SK-MEL-5 (cell line): ENCODE measurements around the gene RBM10. TPM values are rescaled to one million over a fixed set of nuclear protein-coding genes. Genes with fewer than 3 reads are reported as not detected.

Source experiments
- DNase-seq: peaks from one replicate; pipeline ENCODE4 v3.0.0-alpha.2; 2016; ENCODE audit warnings: low read depth, low spot score
- in situ Hi-C: cut with HindIII; loops from 2 replicates; pipeline ENCODE4 v1.10.0; 2016; ENCODE audit warnings: low sequenced_read_pairs, high pct_unique_total_duplicates, low pct_unique_long_range_greater_than_20kb
- total RNA-seq: library from RNA; depleted of rRNA; stranded (reverse); fragments of >200 nt; shearing (Covaris generic); gene quantifications from 2 replicates; pipeline ENCODE4 v1.2.3, GENCODE V29; 2014

Gene RBM10
- total RNA-seq, 1 experiment from 2014 or later, result 42.6 TPM

- DNase-seq, result no peak
- in situ Hi-C loops, result no loop called here
Observed at GRCh38 chrX:47186096-47186740, 41.2 kb downstream of the RBM10 start.

- no peak for DNase-seq
- in situ Hi-C loops, result no loop called here
Observed at GRCh38 chrX:47187106-47187677, 42.2 kb downstream of the RBM10 start.

DNA sequence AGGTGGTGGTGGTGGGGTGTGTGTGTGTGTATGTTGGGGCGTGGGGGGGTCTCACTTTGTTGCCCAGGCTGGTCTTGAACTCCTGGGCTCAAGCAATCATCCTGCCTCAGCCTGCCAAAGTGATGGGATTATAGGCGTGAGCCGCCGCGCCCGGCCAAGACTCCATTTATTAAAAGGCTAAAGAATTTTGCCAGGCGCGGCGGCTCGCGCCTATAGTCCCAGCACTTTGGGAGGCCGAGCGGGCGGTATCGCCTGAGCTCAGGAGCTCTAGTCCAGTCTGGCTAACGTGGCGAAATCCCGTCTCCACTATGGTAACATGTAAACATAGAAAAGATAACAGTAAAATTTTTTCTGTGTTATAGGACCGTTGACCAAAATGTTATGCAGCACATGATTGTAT, 44.9 kb downstream of the RBM10 start:
- DNase-seq, result no peak
- in situ Hi-C loops, result no loop called here

DNA sequence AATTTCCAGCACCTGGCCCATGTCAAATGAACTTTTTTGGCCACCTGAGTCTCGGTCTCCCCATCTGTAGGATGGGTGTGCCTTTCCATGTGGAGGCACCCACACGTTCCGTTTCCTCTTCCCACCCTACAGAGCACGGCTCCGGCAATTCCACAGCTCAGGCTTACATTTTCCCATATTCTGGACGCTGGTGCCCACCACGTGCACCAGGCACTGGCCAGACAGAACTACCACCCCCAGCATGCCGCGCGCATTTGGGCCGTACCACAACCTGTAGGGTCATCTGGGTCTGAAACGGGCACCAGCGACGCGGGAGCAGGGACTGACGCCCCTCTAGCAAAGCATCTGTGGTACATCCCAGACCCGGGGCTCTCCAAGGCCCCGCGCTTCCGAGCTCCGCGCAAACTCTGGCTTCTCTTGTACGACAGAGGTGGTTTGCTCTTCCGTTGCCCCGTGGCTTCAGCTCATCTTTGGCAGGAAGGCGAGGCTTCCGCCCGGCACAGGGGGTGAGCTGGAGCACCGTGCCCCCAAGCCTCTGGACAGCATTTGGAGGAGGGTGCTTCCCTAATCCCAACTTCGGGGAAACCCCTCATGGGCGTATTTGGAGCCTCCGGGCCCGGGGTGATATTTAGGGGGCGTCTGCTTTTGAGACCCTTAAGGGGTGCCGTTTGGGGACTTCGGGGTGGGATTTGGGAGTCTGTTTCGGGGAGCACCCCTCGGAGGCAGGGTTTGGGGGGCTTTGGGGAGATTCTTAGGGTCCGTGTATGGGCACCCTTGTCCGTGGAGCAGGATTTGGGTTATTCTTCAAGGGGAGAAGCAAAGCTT, 45.6 kb downstream of the RBM10 start:
- peak; percentile 93 for DNase-seq
- in situ Hi-C loops, result no loop called here

DNA sequence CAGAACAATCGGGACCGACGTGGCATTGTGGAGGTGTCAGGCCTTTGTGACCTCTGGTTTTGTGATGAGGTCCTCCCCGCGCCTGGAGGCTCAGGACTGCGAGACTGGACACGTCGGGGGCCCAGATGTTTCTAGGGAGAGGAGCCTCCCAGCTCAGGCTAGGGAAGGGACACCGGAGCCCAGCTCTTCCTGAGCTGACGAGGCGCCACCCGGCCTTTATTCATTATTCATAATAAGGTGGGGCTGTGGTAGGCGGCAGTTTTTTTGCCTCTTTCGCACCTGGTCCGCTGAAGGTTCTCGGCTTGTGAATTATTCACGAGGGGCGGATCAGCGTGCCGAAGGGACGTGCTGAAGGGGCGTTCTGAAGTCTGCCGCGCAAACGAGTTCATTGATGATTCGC, 46.3 kb downstream of the RBM10 start:
- in situ Hi-C loops, result no loop called here
- DNase-seq, result no peak

DNA sequence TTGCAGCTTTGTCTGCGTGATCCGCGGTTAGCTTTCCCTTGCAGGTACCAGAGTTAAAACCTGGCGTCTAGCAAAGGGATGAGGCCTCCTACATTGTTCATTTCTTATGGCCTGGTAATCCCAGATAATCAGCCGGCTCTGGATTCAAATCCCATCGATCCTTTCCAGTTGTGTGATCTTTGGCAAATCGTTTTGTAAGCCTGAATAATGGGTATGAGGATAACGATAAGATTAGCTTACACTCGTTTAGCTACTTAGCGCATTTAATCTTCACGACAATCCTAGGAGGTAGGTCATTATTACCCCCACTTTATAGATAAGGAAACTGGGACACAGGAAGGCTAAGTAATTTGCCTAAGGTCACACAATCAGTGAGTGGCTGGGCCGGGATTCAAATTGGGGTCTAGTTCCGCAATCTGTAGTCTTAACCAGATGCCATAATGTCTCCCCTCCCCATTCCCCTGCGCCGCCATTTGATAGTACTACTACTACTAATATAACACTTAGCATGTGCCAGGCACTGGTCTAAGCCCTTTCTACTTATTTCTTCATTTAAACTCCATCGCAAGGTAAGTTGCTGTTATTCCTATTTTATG, 46.9 kb downstream of the RBM10 start:
- no peak for DNase-seq
- in situ Hi-C loops, result no loop called here

GRCh38 chrX:47193475-47194193, 48.6 kb downstream of the RBM10 start, which contains the start of gene UBA1:
UBA1 (plus strand) TSS chrX:47193829; CDS start chrX:47198803, 4,974 bp downstream.
- DNase-seq, result peak; percentile 95
- in situ Hi-C loops, result no loop called here

DNA sequence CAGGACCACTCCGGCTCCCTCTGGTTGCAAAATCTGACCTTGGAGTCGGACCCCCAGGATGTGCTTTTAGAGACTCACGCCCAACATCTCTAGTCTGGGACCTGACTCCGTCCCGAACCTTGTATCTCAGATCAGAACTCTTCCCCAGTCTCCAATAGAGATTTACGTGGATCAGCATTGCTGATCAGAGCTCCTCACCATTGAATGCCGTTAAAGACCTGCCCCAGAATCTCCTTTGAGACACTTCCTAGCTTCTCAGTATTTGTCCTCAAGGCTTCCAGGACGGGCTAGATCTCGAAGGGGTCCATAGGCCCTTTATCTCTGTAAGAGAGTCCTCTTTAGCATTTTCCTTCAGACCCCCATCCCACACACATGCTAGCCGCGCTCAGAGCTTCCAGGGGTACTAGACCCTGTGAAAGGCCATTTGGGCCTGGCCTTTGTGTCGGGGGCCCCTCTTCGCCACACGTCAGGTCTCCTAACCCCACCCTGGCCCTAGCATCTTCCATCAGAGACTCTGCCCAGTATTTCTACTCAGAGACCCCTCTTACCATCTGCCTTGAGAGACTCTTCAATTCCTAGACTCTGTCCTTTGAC, 49.3 kb downstream of the RBM10 start:
- DNase-seq, result no peak
- in situ Hi-C loops, result no loop called here

DNA sequence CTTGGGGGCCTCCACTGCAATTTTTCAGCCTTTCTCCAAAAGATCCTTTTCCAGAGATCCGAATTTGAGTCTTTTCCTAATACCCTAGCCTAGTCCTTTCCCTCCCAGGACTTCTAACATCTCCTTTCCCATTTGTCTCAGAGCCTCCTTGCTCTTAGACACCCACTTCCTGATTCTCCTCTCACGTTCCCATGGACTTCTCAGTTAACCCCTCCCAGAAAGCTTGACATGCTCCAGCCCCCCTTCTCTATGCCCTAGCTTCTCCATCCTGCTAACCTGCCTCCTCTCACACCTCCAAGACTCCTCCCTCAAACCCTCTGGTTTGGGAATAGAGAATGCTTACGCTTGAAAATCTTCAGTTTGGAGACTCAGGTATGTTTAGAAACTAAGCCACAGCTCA, 51.1 kb downstream of the RBM10 start:
- DNase-seq, result no peak
- in situ Hi-C loops, result no loop called here

- no peak for DNase-seq
- in situ Hi-C loops, result no loop called here
Observed at GRCh38 chrX:47197526-47197925, 52.5 kb downstream of the RBM10 start.

DNA sequence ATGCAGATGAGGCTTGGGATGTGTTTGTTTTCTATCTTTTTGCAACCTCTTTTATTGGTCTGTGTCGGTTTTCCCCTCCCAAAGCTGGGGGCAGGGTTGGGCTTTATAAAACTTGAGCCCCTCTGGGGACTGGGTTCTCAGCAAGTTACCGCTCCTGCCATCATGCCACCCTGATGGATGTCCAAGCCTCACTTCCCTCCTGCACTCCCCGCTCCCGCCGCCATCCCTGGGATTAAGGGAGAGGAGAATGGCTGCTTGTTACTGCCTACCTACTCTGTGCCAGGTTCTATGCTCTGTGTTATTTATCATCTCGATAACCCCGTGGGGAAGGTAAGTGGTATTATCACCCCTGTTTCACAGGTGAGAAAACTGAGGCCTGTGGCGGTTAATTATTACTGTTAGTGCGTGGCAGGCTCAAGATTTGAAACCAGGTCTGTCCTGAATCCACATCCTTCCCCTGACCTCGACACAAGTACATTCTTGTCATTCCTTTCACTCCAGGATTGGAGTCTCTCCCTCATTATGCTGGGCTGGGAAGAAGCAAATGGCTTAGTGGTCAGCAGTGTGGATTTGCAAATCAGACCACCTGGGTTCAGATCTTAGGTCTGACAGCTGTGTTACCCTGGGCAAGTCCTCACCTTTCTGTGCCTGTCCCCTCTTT, 53.1 kb downstream of the RBM10 start:
- no peak for DNase-seq
- in situ Hi-C loops, result no loop called here

- DNase-seq, result no peak
- in situ Hi-C loops, result no loop called here
Observed at GRCh38 chrX:47198687-47199080, 53.7 kb downstream of the RBM10 start.

DNA sequence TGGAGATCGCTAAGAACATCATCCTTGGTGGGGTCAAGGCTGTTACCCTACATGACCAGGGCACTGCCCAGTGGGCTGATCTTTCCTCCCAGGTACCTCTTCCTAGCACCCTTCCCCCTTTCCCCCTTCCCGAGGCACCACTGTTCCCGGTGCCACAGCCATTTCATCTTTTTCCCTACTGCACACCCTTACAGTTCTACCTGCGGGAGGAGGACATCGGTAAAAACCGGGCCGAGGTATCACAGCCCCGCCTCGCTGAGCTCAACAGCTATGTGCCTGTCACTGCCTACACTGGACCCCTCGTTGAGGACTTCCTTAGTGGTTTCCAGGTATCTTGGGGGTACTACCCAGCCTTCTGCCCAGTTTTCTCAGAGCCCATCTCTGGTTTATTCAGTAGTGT, 54.3 kb downstream of the RBM10 start:
- no peak for DNase-seq
- in situ Hi-C loops, result no loop called here

DNA sequence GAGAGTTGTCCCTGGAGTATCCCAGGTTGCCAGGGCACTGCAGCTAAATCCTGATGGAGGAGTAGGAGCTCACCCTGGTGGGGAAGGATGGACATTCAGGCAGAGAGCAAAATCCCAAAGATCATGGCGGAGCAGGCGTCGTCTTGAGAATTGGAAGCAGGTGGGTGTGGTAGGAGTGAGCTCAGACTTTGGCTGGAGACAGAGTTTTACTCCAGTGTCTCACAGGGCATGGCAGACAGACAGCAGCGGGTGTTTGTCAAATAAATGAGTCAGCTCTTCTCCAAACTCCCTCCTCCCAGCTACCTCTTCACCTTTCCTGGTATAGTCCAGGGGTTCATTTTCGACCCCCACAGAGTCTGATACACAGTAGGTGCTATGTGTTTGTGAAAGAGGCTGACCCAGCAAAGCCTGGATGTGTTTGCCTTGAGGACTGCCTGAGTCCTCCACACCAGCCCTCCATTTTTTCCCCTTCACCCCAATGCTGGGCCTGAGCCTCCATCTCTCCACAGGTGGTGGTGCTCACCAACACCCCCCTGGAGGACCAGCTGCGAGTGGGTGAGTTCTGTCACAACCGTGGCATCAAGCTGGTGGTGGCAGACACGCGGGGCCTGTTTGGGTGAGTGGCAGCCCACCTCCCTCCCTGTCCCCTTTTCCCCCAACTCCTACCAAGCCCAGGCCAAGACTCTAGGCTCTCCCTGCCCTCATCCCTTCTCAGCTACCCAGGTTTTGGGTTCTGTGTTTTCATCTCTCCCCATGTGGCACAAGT, 55.5 kb downstream of the RBM10 start:
- DNase-seq, result no peak
- in situ Hi-C loops, result no loop called here

DNA sequence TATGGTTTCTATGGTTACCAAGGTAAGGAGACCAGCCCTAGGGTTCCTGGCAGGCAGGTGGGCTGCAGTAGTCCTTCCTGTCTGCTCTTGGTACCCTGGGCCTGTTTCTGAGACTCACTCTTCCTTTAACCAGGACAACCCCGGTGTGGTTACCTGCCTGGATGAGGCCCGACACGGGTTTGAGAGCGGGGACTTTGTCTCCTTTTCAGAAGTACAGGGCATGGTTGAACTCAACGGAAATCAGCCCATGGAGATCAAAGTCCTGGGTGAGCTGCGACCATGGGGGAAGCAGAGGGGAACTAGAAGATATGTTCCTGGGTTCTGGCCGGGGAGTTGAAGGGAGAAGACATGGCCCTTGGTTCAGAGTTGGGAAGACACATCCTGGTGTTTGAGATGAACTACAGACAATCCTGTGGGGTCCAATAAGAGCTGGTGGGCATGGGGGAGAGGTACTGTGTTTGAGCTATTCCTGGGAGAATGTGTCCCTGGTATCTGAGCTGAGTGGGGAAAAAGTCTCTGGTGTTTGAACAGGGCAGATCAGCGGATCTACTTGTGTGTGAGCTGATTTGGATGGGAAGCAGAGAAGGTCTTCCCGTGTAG, 56.4 kb downstream of the RBM10 start:
- in situ Hi-C loops, result no loop called here
- no peak for DNase-seq

- DNase-seq, result no peak
- in situ Hi-C loops, result no loop called here
Observed at GRCh38 chrX:47202316-47202715, 57.3 kb downstream of the RBM10 start.
